Measurements from ENCODE around the gene ASB15.

DNA sequence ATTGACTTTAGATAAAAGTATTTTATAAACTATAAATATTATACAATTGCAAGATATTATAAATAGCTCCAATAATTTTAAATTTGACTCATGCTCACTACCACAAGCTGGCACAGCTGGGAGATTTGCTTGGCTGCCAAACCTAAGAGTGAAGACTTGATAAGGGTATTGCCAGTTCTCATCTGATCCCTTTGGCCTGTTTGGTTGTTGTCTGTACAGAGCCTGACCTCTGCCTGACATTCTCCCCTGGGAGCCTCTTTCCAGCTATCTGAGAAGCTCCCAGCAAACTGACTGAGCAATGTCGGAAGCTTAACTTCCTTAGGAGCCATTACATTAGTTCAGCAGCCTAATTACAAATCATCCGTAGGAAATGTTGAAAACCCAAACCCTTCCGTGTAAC, 43.9 kb downstream of the ASB15 start:
- TF ChIP-seq CTCF (IDR thresholded peaks at IDR 0.05), result no peak
- no peak for TF ChIP-seq POLR2AphosphoS5 (IDR thresholded peaks at IDR 0.05)
- TF ChIP-seq POLR2A (IDR thresholded peaks at IDR 0.05), result no peak
